DMS79 (cell line): ENCODE results near the gene PFKFB2.

Experiments used
- DNase-seq: peaks from one replicate; lab custom pipeline; 2025; lab: John Stamatoyannopoulos, UW

PFKFB2 gene

DNA sequence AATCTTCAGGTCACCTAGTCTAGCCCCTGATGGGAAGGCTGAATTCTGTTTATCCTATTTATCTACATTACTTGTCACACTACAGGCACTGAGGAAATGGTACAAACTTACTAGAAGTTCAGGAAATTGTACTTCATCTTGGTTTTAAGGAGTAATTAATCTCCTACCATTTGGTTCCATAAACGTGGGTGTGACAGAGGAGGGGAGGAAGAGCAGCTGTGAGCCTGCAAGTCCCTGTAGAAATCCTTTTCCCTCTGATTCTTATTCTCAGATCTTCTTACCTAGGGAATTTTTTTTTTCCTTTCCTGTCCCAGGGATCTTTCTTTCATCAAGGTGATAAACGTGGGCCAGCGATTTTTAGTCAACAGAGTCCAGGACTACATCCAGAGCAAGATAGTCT is 14.1 kb downstream of the PFKFB2 start:
- no peak for DNase-seq

DNA sequence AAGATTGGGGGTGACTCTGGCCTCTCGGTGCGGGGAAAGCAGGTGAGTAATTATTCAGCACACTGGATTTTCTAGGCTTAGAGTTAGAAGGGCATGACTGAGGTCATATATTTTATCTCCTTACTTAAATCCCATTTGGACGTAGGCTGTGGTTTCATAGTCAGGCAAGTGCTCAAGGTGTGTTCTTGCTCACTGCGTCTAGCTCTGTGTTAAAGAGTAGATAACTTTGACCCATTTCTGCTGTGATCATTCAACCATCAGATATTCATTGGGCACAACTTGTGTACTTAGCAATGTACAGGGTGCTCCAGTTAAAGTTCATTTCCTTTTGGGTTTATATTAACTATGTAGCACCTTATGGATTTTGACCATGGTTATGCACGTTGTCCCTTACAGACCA is 14.6 kb downstream of the PFKFB2 start:
- DNase-seq = no peak

DNA sequence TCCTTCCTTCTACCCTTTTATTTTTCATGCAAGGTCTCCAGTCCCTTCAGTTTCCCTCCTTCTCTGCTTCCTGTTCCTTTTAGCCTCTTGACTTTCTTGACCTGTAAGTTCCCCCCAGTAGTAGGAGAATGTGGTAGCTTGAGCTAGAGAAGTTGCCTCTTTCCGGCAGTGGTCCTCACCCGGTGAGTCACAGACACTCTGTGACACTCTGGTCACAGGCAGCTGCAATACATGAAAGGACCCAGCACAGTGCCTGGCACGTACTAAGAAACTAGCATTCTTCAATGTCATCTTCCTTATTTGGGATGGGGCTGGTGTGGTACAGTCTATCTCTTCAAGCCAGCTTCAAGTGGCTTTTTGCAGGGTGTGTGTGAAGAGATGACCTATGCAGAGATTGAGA is 16.0 kb downstream of the PFKFB2 start:
- no peak for DNase-seq

DNA sequence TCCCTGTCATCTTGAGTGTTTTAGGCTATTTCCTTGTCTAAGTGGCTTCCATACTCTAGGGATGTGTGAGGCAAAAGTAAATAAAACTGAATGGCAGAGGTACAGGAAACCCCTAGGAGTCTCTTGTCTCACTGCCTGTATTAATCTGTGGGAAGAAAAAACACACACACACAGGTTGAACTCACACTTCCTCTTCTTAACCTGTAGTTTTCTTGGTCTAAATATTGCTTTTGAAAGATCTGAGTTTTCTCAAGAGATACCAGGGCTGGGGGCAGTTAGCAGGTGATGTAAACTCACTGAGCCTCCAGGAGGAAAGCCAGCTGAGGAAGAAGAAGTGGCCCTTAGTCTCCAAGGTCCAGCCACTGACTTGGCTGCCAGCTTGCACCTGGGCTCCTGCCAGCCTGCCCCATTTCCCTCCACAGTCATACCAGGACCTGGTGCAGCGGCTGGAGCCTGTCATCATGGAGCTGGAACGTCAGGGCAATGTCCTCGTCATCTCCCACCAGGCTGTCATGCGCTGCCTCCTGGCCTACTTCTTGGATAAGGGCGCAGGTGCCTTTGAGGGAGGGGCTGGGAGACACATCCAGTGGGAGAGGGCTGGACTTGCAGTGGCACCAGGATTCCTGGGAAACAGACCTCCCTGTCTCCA is 16.9 kb downstream of the PFKFB2 start:
- DNase-seq = no peak

DNA sequence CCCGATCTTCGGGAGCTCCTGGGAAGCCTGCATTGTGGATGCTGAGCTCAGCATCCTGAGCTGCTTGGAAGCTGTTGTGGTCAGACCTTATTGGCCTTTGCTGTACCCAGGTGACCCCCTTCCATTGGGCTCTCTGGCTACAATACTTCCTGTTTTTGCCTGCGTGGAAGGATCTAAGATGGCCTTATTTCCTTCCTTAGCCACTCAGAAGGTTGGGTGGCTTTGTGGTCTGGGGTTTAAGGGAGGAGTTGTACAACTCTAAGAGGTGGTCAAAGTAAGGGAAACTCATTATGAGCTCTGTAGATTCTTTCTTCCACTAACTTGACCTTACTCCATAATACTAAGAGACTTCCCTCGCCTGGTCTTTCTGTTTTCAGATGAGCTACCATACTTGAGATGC is 17.7 kb downstream of the PFKFB2 start:
- no peak for DNase-seq

DNA sequence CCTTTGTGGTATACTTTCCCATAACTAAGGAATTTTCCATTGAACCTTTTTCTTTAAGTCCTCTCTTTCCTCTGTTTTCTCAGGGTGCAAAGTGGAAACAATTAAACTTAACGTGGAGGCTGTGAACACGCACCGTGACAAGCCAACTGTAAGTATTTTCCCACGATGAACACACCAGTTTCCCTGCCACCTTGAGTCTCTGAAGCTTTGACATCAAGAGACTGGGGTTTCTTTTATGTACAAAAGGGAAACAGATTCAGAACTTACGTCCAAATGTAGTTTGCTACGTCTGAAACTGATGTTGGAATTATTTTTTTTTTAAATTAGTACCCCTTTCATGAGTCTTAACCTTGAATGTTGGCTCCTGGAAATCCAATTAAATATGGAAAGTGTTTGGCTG is 18.4 kb downstream of the PFKFB2 start:
- DNase-seq = no peak

DNA sequence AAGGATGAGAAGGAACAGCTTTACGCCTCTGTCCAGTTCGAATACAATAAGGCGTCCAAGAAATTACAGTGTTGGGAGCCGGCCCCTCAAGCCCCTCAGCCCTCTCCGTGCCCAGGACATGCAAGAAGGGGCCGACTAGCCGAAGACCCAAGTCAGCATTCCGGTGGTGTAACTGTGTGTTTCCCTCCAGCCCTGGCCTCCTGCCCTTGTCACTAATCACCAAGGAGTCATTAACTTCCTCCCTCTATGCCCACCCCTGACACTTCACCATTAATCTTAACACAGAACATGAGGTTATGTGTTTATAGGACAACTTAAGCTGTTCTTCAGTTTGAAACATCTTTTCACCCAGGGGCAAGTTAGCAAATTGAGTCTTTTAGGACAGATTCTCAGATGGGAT is 19.2 kb downstream of the PFKFB2 start:
- DNase-seq = no peak

DNA sequence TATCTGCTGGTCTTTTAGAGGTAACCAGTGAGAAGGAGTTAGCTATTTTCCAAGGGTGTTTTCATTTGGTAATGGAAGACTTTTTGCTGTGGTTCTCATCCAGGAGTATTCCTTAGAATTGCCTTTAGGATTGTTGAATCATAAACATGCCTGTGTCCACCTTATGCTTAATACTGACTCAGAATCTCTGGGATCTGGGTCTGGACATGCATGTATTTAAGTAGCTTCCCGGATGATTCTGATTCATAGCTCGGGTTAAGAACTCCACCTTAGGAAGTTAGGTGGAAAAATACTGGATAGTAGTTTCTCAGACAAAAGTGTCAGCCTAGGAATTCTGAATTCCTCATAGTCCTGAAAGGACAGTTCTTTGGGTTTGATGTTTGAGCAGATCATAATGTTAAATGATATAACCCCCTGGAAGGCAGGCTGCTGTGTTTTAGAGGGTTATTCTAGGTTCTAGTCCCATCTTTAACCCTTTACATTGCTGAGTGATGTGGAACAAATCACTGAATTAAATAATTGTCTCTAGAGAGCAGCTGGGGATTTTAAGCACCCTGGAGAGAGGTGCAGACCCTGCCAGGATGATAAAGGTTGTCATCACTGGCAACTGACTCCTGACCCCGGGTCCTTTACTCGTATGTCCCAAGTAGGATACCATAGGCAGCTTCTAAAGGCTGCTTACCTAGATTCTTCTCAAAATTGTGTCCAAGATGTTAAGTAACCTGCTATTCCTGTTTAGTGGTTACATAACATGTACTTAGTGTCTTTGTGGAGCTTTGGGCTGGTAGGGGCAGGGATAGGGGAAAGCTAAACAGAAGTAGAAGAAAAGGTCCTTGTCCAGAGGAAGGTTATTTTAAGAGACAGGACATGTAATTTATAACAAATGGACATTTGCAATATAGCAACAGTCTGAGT is 21.1 kb downstream of the PFKFB2 start:
- DNase-seq = no peak

DNA sequence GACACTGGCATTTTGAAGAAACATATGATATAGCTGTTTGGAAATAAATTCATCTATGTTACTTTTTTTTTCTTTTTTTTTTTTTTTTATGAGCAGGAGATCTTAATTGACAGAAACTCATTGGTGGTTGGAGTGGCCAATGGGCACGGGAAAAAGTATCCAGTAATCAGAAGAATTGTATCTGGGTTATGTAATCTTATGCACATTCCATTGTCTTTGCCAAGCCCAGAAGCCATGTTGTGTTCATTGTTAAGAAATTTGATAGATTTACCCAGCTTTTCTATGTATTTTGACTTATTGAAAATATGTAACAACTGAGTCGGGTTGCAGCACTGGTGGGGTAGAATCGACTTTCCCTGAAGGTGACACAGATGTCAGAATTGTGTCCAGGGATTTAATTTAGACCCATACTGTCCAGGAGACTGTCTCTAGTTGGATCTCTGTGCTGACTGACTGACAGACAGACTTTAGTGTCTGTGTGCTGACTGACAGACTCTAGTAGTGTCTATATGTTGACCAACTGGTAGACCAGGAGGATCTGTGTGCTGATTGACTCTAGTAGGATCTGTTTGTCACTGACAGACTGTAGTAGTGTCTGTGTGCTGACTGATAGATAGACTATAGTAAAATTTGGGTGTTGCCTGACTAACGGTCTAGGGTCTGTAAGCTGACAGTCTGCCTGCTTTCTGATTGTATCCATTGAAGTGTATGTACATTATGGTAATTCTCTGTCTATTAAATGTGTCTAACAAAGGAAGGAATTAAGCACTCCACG is 23.3 kb downstream of the PFKFB2 start:
- no peak for DNase-seq

DNA sequence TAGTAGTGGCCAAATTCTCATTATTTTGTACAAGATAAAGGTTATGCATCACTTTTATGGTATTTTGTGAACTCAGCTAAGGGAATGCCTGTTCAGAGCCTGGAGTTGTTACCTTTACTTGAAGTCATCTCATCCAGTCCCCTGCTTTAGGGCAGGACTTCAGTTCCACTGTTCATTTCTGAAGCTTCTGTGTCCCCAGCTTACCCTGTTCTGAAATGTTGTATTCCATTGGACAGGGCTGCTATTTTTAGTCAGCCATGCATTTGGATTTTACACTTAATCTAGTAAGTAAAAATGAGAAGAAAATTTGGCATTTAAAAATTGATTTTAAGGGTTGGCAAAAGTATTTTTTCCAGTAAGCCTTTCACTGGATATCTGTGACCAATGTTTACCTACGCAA is 23.9 kb downstream of the PFKFB2 start:
- no peak for DNase-seq

DNA sequence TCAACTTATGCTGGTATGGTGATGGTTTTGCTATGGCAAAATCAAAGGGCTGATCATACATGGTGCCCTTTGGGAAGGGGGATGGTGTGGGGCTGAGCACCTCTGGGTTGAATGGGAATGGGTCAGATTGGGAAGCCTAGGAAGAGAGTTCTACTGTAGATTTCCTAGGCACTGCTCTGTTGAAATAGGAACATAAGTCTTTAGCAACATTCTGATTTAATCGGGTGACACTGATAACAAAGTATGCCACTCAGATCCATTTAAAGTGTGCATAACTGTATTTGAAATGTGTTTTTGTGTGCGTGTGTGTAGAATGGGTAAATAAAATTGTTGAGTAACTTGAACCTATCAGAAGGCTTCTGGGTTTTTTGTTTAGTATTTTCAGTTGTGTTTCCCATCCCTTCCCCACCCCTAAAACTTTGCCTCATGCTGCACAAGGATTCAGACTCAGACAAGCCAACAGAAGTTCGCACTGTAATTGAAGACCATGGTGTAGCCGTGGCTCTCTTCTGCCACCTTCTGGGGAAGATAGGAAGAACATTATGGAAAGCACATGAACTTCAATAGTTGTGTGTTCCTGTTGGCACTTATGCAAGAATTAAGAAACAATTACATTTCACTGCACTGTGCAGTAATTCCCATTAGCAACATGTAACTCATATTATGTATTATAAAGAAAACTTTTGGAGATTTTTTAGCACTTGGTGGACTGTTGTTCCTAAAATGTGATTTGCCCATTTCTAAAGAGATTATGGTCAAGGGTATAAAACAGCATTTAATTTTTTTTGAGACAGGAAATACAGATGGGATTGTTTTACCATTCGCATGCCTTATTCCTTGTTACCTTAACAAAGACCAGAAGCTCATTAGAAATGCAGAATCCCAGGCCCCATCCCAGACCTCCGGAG is 24.6 kb downstream of the PFKFB2 start:
- DNase-seq = peak; percentile 30

DNA sequence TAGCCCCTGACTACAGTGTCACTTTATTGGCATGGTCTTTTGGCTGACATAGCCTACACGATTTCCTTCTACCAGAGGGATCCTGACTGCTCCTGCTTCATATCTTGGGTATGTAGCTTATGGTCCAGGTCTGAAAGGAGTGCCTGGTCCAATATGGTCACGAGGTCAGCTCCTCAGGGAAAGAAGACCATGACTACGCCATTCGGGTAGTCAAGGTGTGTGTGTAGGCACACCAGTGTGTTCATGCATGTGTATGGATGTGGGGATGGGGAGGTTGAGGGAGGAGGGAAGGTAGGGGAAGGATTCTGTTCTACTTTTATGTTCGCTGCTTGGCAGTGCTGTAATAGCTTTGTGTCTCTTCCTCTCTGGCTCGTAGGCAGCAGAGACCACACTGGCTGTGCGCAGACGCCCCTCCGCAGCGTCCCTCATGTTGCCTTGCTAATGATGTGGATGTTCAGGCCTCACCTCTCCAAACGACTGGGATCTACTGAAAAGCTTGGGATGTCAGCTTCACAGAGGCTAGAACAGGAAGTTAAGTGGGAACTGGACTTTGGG is 25.6 kb downstream of the PFKFB2 start:
- no peak for DNase-seq

DNA sequence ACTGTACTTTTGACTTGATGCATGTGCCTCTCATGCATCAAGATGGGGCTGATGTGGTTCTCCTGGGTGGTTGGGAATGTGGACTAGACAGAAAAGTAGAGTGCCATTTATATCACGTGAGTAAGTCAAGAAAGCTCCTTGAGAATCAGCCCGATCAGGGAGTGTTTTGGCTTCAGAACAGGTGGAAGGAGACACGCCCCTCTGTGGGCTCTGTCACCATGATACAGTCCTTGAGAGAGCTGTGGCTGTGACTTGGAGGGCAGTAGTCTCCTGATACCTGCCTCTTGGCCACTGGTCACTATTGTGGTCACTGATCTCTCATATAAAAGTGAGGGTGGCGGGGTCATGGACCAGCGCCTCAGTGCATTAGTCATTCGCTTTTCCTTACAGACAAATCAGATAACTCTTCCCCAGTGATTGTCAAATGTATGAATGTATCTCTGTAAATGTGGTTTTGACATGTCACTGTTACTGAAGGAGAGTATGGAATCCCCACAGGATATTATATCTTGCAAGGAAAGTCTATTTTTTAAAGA is 26.7 kb downstream of the PFKFB2 start:
- DNase-seq = no peak

DNA sequence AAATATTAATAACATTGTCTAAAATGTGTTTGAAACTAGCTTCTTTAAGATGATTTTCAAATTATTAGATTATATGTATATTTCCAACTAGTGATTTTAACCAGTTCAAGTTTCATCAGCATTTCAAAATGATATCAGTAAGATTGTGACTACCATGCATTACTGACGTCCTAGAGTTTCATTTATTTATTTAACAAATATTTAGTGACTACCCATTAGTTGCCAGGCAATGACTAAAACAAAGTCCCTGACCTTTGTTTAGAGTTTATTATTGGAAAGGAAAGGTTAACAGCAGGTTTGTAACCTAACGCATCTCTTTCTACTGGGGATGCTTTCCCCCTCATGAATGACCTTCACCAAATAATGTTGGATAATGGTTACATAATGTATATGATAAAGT is 28.0 kb downstream of the PFKFB2 start:
- no peak for DNase-seq

DNA sequence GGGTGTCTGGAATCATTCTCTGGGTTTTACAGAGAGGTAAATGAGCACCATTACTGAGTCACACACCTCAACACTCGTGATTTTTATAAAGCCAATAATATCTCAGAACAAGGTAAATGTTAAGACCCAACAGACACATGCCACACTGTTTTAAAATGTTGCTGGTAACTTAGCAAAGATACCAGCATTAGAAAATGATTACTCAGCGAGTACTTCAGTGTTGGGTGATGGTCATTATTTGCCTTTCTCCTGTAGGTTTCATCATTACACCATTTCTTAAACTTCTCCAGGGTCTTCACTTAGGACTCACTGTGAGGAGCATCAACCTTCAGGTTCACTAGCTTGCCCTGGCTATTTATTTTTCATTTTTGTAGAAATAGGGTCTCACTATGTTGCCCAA is 28.7 kb downstream of the PFKFB2 start:
- no peak for DNase-seq

DNA sequence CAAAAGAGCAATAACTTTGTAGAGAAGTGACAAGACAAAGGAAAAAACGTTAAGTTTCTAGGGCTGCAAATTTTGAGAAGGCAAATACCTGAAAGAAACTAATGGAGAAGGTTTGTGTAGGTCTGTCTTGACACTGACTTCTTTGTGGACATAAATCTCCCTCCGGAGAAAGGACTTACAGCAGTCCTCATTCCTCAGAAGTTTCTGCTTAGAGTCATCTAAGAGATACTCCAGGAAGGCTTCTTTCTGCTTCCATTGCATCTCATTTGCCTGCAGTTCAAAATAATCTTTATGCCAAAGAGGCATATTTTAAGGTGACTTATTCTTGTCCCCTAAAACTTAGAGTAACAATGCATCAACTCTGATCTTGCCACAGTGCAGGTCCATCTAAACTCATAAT is 31.2 kb downstream of the PFKFB2 start:
- DNase-seq = no peak

DNA sequence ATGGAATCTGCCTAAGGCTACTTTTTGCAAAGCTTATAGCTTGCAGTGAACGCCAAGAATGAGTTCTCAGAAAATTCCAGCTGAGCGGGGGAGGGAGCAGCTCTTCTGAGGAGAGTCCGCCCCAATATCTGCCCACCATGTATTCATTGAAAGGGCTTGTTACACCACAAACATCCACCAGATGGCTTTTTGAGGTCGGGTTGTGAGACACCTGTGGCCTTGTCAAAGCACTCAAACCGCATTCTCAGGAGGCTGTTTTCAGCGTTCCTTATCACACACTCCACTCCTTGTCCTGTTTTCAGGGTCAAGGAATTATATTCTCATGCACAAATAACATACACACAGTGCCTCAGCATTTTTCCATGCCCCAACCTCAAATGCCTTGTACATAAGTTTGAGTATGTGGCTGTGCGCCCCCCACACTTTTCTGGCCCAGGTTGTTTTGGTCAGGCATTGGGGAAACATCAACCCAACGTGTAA is 31.7 kb downstream of the PFKFB2 start:
- DNase-seq = no peak

DNA sequence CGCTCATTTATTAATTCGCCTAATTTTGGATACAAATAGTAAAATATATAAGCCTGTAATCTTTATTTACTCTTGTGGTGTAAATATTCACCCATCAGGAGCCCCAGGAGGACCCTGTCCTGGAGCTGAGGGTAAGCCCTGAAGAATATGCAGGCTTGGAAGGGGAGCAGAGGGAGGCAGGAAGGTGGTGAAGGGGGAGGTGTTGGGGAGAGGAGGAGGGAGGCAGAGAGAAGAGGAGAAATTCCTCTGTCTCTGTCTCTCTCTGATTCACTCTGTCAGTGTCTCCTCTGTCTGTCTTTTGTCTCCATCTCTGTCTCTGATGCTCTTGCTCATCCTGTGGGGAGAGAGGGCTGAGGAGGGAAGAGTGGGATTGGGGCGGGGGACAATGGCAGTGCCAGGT is 32.8 kb downstream of the PFKFB2 start:
- DNase-seq = no peak

DNA sequence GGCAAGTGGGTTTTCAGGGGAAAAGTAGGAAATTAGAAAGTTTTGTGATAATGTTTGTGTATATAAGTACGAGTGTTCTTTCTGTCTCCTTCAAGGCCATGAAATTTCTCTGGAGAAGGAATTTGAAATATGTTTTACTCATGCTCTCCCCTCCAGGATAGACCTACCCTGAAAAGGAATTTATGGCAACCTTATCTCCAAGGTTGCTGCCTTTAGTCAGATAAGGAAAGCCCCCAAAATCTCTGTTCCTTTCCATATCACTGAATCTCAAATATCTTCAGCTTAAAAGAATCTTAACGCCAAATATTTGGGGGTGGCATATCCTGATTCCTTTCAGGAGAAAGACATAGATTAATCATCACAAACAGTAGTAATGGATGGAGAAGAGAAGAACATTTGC is 35.1 kb downstream of the PFKFB2 start:
- DNase-seq = no peak

DNA sequence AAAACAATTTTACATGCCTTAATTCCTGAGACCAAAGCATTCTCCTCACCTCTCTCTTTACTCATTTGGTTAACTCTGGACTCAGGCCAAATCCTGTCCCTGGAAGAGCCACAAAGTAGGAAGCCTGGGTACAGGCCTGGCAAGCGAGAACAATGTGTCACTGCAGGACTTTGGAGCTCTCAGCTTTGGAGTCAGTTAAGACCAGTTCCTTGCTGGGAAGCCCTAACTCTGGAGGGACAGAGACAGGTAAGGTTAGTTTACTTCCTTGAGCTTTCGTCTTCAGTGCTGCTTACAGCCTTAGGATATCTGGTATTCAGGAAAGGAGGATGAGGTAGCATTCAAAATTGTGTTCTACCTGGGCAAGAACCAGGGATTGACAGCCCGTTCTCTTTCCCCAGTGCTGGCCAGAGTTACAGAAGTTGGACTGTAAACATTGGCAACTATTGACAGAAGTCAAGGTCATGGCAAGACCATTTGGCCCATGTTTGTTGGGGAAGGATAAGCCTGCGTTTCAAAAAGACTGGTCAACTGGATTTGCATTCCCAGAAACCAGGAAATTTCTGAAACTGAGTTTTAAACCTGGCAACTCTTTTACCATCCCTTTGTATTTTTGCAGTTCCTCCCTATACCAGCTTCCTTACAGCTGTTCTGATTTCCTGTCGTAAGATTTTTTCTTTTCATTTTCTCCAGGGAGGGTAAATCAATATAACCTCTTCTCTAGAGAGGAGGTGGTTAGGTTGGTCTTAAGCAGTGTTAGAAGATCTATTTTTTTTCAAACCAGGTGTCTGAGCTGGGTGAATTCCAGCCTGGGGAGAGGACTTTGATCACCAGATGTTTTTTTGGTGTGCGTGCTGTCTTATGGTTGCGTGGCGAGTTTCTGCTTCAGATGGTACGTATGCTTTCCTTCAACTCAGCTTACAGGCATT is 35.9 kb downstream of the PFKFB2 start, which contains the start of gene C4BPB:
TSS of gene C4BPB (plus strand) at position 160 of the 926 bp plus-strand sequence. CDS start at position 832, 672 bp downstream.
- DNase-seq = no peak
